PFSK-1 (cell line): ENCODE data around the gene BABAM1.

Experiments used
- SIN3A ChIP-seq: IDR thresholded peaks from 2 replicates; pipeline ENCODE4 v1.6.1; 2012; ENCODE audit warnings: mild to moderate bottlenecking, low read length, moderate library complexity, borderline replicate concordance; ENCODE audit not compliant: insufficient read depth
- TF ChIP-seq, protein P1 (sequence below), 2 experiments: IDR thresholded peaks; 2 replicates each; pipeline versions ENCODE4 v1.6.1 to v1.8.0; 2011 to 2012; ENCODE audit warnings: low read depth in 2 of 2, low read length in 2 of 2, control low read depth in 1 of 2, inconsistent platforms in 1 of 2, mild to moderate bottlenecking in 1 of 2, moderate library complexity in 1 of 2; ENCODE audit not compliant: insufficient read depth in 1 of 2

DNA sequence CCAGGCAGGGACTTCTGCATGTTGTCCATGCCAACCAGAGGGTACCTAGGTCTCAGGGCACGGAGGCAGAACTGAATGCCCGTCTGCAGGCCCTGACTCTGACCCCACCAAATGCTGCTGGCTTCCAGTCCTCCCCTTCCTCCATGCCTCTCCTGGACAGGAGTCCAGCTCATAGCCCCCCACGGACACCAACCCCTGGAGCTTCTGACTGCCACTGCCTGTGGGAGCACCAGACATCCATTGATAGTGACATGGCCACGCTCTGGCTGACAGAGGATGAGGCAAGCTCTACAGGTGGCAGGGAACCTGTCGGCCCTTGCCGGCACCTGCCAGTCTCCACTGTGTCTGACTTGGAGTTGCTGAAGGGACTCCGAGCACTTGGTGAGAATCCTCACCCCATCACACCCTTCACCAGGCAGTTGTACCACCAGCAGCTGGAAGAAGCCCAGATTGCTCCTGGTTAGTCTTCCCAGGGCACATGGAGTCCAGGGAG lies 16.3 kb downstream of the BABAM1 start:
- TF ChIP-seq, protein P1, sequence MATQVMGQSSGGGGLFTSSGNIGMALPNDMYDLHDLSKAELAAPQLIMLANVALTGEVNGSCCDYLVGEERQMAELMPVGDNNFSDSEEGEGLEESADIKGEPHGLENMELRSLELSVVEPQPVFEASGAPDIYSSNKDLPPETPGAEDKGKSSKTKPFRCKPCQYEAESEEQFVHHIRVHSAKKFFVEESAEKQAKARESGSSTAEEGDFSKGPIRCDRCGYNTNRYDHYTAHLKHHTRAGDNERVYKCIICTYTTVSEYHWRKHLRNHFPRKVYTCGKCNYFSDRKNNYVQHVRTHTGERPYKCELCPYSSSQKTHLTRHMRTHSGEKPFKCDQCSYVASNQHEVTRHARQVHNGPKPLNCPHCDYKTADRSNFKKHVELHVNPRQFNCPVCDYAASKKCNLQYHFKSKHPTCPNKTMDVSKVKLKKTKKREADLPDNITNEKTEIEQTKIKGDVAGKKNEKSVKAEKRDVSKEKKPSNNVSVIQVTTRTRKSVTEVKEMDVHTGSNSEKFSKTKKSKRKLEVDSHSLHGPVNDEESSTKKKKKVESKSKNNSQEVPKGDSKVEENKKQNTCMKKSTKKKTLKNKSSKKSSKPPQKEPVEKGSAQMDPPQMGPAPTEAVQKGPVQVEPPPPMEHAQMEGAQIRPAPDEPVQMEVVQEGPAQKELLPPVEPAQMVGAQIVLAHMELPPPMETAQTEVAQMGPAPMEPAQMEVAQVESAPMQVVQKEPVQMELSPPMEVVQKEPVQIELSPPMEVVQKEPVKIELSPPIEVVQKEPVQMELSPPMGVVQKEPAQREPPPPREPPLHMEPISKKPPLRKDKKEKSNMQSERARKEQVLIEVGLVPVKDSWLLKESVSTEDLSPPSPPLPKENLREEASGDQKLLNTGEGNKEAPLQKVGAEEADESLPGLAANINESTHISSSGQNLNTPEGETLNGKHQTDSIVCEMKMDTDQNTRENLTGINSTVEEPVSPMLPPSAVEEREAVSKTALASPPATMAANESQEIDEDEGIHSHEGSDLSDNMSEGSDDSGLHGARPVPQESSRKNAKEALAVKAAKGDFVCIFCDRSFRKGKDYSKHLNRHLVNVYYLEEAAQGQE (IDR thresholded peaks at IDR 0.05; ENCODE audit: insufficient read depth in 1 of 2, low read depth in 2 of 2, low read length in 2 of 2), result no peak
- no peak for TF ChIP-seq SIN3A
